ENCODE results near the gene RIPOR2.
"Not testable (repeated sequence)": the region's sequence is repeated elsewhere in the genome, so short reads cannot be mapped to it uniquely, and the experiment has no call there.

DNA sequence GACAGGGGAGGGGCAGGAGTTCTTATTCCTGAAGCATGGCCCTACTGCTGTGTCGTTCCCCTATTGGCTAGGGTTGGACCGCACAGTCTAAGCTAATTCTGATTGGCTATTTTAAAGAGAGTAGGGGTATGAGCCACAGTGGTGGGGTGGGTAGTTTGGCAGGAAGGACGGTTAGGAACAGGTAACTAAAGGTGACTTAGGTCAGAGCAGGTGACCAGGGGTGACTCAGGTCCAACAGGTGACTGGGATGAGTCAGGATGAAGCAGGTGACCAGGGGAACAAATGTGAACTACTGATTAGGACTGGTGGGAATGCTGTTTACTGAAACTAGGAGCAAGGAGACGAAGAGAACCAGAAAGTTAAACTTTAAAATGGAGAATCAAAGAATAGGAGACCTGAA lies 58.0 kb downstream of the RIPOR2 start:
- TF ChIP-seq PAX5 (IDR thresholded peaks at IDR 0.05; ENCODE audit: insufficient read depth, low read length, severe bottlenecking); POLR2A (IDR thresholded peaks at IDR 0.05; ENCODE audit: low read depth, low read length); TAF1 (IDR thresholded peaks at IDR 0.05; ENCODE audit: low read depth, low read length); POLR2AphosphoS5 (IDR thresholded peaks at IDR 0.05; ENCODE audit: low read depth, low read length); SPI1 (IDR thresholded peaks at IDR 0.05; ENCODE audit: low read depth, low read length); POU2F2 (IDR thresholded peaks at IDR 0.05; ENCODE audit: low read depth, low read length): not testable (repeated sequence)
